HG03280 (cell line): ENCODE data around the gene CGB5.
"Not testable (repeated sequence)": the region's sequence is repeated elsewhere in the genome, so short reads cannot be mapped to it uniquely, and the experiment has no call there.

Experiments
- ATAC-seq: cut with Tn5 transposase; IDR thresholded peaks from one replicate; pipeline ENCODE4 v1.9.1; 2021; ENCODE audit warnings: mild to moderate bottlenecking, moderate library complexity; ENCODE audit not compliant: unreplicated experiment

The CGB5 gene

GRCh38 chr19:49020931-49021895, 22.4 kb upstream of the CGB5 start:
- ATAC-seq, result no peak

GRCh38 chr19:49022116-49022515, 21.5 kb upstream of the CGB5 start:
- ATAC-seq, result no peak

GRCh38 chr19:49024233-49024632, 19.4 kb upstream of the CGB5 start, which contains the start of gene CGB3:
TSS of gene CGB3 (minus strand) at chr19:49024333. CDS start at chr19:49023971, 362 bp downstream.
- not testable (repeated sequence) for ATAC-seq

GRCh38 chr19:49025088-49025487, 18.6 kb upstream of the CGB5 start:
- not testable (repeated sequence) for ATAC-seq

- not testable (repeated sequence) for ATAC-seq
These were observed 18.0 kb upstream of the CGB5 start for GRCh38 chr19:49025599-49025998.

GRCh38 chr19:49028686-49029085, 15.0 kb upstream of the CGB5 start:
- not testable (repeated sequence) for ATAC-seq

- ATAC-seq, result not testable (repeated sequence)
These were observed 13.9 kb upstream of the CGB5 start for GRCh38 chr19:49029749-49030148.

- ATAC-seq, result not testable (repeated sequence)
These were observed 13.3 kb upstream of the CGB5 start for GRCh38 chr19:49030323-49030722.

GRCh38 chr19:49031642-49032301, 11.9 kb upstream of the CGB5 start, which contains the start of gene CGB2:
TSS of gene CGB2 (plus strand) at chr19:49031890. CDS start at chr19:49032096, 206 bp downstream.
- not testable (repeated sequence) for ATAC-seq

- not testable (repeated sequence) for ATAC-seq
These were observed 6.8 kb upstream of the CGB5 start, which contains the start of gene CGB1 for GRCh38 chr19:49036815-49037214. TSS of gene CGB1 (minus strand) at chr19:49036895. CDS start at chr19:49036711, 184 bp downstream.

GRCh38 chr19:49038111-49038510, 5.5 kb upstream of the CGB5 start:
- not testable (repeated sequence) for ATAC-seq

- ATAC-seq, result not testable (repeated sequence)
These were observed 4.9 kb upstream of the CGB5 start for GRCh38 chr19:49038557-49039276.

- ATAC-seq, result not testable (repeated sequence)
These were observed 3.9 kb upstream of the CGB5 start for GRCh38 chr19:49039736-49040135.

GRCh38 chr19:49042177-49042576, 1.5 kb upstream of the CGB5 start:
- no peak for ATAC-seq

- ATAC-seq, result not testable (repeated sequence)
These were observed 982 bp upstream of the CGB5 start for GRCh38 chr19:49042666-49043065.

- not testable (repeated sequence) for ATAC-seq
These were observed 5.4 kb downstream of the CGB5 start, which contains the start of gene CGB8 for GRCh38 chr19:49049011-49049410. TSS of gene CGB8 (minus strand) at chr19:49049111. CDS start at chr19:49048739, 372 bp downstream.

- not testable (repeated sequence) for ATAC-seq
These were observed 6.2 kb downstream of the CGB5 start for GRCh38 chr19:49049834-49050233.

GRCh38 chr19:49050376-49051033, 6.9 kb downstream of the CGB5 start:
- ATAC-seq, result not testable (repeated sequence)

- no peak for ATAC-seq
These were observed 12.7 kb downstream of the CGB5 start for GRCh38 chr19:49056101-49056901.
